MG63 (cell line): Measurements from ENCODE around the gene KAT2A. TPM values are rescaled to one million over a fixed set of nuclear protein-coding genes. Genes with fewer than 3 reads are reported as not detected.

Experiments
- DNase-seq: peaks from one replicate; pipeline ENCODE4 v3.0.0-alpha.2; 2020
- H3K27me3 ChIP-seq: fragments of 250-450 bp; sonication (Bioruptor Pico); 2 replicates; pipeline ENCODE4 v1.5.1; 2020; ENCODE audit warnings: mild to moderate bottlenecking, moderate library complexity
- H3K36me3 ChIP-seq: fragments of 250-450 bp; sonication (Bioruptor Pico); 2 replicates; pipeline ENCODE4 v1.5.1; 2020; ENCODE audit warnings: mild to moderate bottlenecking, moderate library complexity
- H3K4me3 ChIP-seq: fragments of 250-450 bp; sonication (Bioruptor Pico); 2 replicates; pipeline ENCODE4 v1.5.1; 2020; ENCODE audit warnings: mild to moderate bottlenecking, moderate library complexity
- H3K9me3 ChIP-seq: fragments of 250-450 bp; sonication (Bioruptor Pico); 2 replicates; pipeline ENCODE4 v1.5.1; 2020; ENCODE audit warnings: mild to moderate bottlenecking, moderate library complexity
- total RNA-seq: library from RNA; depleted of rRNA; stranded (reverse); fragments of >200 nt; shearing (Covaris generic); gene quantifications from 2 replicates; pipeline ENCODE4 v1.2.3, GENCODE V29; 2014; ENCODE audit warnings: low replicate concordance

The KAT2A gene
- total RNA-seq, 1 experiment from 2014 or later = 47.4 TPM

DNA sequence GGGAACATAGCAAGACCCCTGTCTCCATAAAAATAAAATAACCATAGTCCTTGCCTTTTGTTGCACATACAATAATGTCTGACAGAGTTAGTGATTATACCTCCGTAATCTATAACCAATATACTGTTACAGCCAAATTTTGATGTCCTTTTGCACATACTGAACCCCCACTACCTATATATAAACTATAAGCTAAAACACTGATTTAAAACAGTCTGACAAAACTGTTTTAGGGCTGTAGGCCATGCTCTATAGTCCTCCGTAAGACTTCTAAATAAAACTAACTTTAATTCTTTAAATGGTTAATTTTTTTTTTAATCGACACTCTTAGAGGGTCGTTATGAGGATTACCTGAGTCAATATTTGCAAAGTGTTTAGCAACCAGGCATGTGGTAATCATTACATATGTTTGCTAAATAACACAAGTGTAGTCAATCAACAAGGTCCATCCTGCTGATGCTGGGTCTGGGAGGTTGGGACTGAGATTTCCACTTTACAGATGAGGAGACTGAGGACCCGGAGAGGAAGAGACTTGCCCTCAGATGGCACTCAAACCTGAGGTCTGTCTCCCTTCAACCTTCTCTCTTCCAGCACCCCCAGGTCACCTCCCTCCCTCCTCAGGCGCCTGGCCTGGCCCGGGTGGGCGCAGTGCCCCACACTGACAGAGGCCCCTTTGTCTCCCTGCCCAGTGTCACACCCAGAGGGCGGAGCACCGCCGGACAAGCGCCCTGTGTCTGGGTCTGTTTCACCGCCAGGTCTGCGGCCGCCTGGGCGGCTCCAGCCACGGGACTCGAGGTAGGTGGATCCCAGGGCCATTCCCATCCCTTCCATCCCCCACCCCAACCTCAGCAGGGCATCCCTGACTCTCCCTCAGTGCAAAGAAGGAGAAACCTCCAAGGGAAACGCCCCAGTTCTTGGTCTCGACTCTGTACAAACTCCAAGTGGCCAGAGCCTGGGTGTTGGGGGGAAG lies 33.1 kb downstream of the KAT2A start:
- no peak overlapping the region for H3K4me3 ChIP-seq
- H3K27me3 ChIP-seq = no peaks in the 10 kb centered on the region; the same call in 1 of the 2 replicates
- H3K9me3 ChIP-seq = no peaks in the 10 kb centered on the region
- H3K36me3 ChIP-seq = no peaks in the 10 kb centered on the region
- DNase-seq = no peak

DNA sequence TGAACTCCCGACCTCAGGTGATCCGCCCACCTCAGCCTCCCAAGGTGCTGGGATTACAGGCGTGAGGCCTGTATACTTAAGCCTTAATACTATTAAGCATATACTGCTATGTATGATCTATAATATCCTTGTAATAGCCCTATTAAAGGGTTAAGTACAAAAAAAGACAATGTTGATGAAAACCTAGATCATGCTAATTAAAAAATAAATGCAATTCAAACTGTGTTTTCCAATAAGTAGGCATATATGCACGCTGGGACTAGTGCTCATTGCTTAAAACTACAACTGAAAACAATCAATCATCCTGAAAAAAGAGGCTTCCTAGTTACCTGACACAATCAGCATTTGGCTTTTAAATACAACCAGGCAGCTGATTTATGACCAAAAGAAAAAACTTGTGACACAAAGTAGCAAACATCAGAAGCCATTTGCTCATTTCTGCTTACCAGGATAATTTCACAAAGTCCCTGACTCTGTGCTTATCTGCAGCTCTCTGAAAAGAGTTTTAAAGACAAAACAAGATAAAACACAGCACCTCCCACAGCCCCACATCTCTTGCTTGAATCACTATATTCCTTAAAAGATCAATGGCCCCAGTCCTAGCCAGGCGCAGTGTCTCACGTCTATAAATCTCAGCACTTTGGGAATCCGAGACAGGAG lies 34.0 kb downstream of the KAT2A start:
- Histone ChIP-seq H3K36me3 (no peaks in the 10 kb centered on the region), H3K9me3 (no peaks in the 10 kb centered on the region), H3K27me3 (no peaks in the 10 kb centered on the region; the same call in 1 of the 2 replicates), H3K4me3 (no peak overlapping the region)
- no peak for DNase-seq

DNA sequence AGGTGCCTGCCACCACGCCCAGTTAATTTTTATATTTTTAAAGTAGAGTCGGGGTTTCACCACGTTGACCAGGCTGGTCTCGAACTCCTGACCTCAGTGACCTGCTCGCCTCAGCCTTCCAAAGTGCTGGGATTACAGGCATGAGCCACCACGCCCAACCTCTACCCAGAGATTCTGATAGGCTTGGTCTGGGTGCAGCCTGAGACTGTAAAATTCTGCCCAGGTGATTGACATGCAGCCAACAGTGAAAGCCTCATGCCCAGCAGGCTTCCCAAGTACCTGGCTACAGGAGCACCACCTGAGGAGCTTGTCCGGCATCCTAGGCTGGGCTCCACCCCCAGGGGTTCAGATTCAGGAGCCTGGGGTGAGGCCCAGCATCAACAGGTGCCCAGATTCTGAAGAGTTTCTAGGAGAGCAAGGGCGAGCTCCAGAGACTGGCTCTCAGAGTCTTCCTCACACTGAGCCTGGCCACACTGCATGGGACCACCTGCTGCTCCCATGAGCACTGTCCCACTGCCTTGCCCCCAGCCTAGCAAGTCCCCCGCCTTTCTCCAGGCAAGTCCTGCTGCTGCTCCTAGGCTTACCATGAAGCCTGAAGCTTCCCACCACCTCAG lies 39.5 kb downstream of the KAT2A start:
- DNase-seq = no peak
- H3K36me3 ChIP-seq = no peaks in the 10 kb centered on the region

DNA sequence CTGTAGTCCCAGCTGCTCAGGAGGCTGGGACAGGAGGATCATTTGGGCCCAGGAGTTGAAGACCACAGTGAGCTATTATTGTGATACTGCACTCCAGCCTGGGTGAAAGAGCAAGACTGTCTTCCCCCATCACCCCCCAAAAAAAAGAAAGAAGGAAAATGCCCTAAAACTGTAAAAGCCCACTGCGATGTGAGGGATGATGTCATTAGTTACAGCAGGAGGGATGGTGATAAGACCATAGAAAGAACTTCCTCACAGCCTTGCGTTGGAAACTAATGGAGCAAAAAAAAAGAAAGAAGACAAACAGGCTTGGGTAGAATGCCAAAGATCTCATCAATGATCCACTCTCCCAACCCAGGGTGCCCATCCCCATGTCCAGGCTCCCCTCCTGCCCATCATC lies 41.6 kb downstream of the KAT2A start:
- H3K36me3 ChIP-seq = no peaks in the 10 kb centered on the region
- no peak overlapping the region for H3K4me3 ChIP-seq
- DNase-seq = no peak
- H3K27me3 ChIP-seq = no peaks in the 10 kb centered on the region
- no peaks in the 10 kb centered on the region for H3K9me3 ChIP-seq

More for the DNA sequence above, 39.5 kb downstream of the KAT2A start:
- Histone ChIP-seq H3K9me3 (no peaks in the 10 kb centered on the region), H3K4me3 (no peak overlapping the region), H3K27me3 (no peaks in the 10 kb centered on the region)

DNA sequence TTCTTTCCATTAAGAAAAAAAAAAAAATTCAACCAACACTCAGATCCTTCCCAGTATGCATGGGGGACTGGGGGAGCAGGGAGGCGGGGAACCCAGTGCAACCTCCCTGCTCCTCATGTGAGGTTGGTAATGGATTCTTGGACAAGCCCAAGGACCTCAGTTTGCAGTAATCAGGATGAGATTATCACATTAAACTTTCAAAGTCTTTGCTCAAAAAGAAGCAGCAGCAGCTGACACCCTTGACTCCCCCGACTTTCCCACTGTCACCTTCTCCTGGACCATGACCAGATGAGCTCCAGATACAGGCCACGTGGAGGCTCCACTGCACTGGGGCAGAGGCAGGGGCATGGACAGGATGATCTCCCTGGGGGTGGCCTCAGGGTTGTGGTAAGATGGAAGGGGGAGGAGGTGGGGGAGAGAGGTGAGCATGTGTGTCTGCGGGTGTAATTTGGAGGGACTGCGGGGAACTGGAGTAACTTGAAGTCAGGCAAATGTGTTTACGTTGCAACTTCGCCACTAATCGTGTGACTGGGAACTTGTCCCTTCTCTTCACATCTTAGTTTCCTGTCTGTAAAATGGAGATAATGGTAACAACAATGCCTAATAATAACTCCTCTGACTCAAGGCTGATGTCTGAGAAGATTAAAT lies 42.6 kb downstream of the KAT2A start:
- Histone ChIP-seq H3K36me3 (no peaks in the 10 kb centered on the region), H3K4me3 (no peak overlapping the region), H3K27me3 (no peaks in the 10 kb centered on the region), H3K9me3 (no peaks in the 10 kb centered on the region)
- DNase-seq = no peak

DNA sequence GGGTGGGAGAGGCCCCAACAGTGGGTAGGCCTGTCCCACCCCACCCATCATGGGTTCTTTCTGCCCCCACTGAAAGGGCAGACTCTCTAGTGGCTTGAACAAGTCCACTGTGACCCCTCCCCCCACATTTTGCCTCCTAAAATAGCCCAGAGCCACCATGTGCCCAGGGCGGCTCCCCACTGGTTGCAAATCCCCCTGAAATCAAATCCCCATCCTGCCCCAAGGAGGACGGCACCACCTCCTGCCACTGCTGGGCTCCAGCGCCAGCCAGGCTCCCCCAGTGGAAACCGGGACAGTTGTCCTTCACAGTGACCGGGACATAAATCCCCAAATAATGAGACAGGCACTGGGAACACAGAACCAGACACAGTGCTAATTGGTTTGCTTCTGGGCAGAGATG lies 43.4 kb downstream of the KAT2A start:
- H3K4me3 ChIP-seq = no peak overlapping the region
- no peaks in the 10 kb centered on the region for H3K9me3 ChIP-seq
- DNase-seq = no peak
- no peaks in the 10 kb centered on the region for H3K36me3 ChIP-seq
- no peaks in the 10 kb centered on the region for H3K27me3 ChIP-seq

DNA sequence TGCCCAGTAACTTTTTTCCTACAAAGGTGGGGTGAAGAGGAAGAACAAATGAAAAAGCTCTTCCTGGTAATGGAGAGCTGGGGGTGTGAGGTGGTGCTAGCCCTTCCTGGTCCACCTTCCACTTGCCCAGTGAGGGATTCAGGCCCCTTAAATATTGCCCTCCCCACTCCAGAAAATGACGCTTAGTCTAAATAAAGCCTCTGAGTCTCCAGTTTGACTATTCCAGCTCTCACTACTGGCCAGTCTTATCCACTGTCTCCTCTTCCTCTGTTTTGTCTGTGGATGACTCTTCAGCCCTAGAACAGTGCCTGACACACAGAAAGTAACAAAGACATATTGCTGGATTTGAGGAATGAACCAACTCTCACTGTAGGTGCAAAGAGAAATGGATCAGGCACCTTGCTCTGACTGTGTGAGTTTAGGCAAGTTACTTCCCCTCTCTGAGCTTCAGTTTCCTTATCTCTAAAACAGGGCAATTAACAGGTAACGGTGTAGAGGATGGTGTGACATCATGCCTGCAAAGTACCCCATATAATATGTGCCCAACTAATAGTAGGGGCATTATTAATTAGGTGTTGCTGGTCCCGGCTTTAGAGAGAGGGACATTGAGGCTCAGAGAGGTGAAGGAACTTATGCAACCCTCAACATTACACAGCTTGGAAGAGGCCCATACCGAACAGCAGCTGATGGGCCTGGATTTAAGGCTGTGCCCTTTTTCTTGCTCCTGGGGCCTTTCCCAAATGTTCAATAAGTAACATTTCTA lies 44.2 kb downstream of the KAT2A start:
- no peaks in the 10 kb centered on the region for H3K27me3 ChIP-seq
- DNase-seq = no peak

DNA sequence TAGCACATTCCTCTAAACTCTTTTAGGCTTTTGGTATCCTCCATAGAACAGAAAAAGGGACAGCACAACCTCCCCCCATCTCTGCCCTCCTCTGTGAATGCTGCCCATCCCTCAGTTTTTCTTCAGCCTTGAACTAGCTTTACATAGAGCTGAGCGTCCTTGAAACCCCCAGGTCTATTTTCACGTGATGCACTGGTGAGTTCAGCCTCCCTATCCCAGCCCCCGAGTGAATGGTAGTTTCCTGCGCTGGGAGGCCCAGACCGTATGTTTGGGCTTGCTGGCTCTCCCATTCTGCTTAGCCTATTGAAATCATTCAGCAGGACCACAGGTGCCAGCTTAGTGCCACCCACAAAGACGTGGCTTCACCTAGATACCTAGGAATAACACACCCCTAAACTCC lies 45.4 kb downstream of the KAT2A start:
- H3K9me3 ChIP-seq = no peaks in the 10 kb centered on the region
- H3K27me3 ChIP-seq = no peaks in the 10 kb centered on the region
- no peak overlapping the region for H3K4me3 ChIP-seq
- no peak for DNase-seq
- no peaks in the 10 kb centered on the region for H3K36me3 ChIP-seq

More for the DNA sequence above, 44.2 kb downstream of the KAT2A start:
- no peak overlapping the region for H3K4me3 ChIP-seq
- no peaks in the 10 kb centered on the region for H3K9me3 ChIP-seq
- H3K36me3 ChIP-seq = no peaks in the 10 kb centered on the region

DNA sequence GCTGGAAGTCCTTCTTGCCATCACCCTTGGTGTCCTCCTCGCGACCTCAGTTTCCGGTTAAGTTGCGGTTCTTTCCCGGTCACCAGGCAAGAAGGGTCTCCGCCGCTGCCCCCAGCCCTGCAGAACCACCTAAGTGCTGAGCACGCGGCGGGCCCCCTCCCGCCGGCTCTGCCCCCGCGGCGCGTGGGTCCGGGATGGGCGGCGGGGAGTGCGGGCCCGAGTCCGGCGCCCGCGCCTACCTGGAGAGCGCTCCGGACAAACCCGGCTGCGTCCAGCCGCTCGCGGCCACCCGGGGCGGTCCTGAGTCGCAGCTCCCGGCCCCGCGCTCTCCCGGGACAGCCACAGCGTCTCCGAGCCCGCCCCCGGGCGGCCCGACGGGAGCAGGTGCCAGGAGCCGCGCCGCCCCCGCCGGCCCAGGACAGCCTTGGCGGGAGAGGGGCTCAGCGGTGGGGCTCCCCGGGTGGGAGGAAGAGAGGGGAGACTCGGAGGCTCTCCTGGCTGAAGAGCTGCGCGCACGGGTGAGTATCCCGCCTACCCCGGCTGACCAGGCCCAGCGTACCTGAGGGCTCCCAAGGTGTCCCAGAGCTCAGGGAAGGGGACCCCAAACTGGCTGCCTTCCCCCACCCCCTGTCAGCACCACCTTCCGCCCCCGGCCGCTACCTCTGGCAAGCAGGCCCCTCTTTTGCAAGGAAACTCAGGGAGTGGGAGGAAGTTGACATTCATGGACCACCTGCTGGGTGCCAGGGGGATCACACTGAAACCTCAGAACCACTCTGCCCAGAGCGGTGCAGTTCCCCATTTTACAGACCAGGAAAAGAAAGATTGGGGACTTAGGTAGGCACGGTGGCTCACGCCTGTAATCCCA lies 48.6 kb downstream of the KAT2A start:
- Histone ChIP-seq H3K4me3 (no peak overlapping the region), H3K9me3 (no peaks in the 10 kb centered on the region), H3K27me3 (no peaks in the 10 kb centered on the region), H3K36me3 (no peaks in the 10 kb centered on the region)
- DNase-seq = no peak

DNA sequence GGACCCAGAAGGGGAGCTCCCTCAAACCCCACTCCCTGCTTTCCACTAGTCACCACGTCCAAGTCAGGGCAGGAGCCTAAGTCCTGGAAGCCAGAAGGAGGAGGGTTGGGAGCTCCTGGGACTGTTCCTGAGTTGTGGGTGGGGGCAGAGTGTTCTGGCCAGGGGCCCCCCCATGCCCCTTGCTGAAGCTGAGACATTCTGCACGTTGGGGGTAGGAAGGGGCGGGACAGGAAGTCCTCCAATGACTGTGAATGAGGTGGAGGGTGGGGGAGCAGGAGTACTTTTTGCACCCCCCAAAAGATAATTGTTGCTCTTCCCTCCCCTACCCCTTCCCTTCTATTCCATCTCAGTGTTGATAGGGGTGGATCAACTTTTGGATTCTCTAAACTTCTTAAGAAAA lies 49.4 kb downstream of the KAT2A start:
- no peaks in the 10 kb centered on the region for H3K27me3 ChIP-seq
- no peaks in the 10 kb centered on the region for H3K36me3 ChIP-seq
- no peak for DNase-seq
- no peaks in the 10 kb centered on the region for H3K9me3 ChIP-seq
- no peak overlapping the region for H3K4me3 ChIP-seq

DNA sequence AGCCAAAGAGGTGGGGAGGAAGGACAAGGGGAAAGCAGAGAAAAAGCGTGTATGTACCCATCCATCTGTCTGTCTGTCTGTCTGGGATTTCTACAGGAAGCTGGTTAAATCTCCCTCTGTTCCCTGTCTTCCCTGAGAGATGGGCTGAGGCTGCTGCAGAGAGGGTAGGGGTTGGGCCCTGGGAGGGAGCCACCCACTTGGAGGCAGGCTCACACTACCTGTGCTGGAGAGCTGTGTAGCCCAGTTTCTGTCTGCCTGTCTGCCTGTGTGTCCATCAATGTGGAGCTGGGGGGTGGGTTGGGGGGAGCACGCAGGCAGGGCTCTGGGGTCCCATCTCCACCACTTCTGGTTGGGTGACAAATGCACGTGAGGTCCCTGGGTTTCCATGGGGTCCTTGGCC lies 52.2 kb downstream of the KAT2A start:
- Histone ChIP-seq H3K36me3 (no peaks in the 10 kb centered on the region), H3K9me3 (no peaks in the 10 kb centered on the region), H3K4me3 (no peak overlapping the region), H3K27me3 (no peaks in the 10 kb centered on the region)
- no peak for DNase-seq

DNA sequence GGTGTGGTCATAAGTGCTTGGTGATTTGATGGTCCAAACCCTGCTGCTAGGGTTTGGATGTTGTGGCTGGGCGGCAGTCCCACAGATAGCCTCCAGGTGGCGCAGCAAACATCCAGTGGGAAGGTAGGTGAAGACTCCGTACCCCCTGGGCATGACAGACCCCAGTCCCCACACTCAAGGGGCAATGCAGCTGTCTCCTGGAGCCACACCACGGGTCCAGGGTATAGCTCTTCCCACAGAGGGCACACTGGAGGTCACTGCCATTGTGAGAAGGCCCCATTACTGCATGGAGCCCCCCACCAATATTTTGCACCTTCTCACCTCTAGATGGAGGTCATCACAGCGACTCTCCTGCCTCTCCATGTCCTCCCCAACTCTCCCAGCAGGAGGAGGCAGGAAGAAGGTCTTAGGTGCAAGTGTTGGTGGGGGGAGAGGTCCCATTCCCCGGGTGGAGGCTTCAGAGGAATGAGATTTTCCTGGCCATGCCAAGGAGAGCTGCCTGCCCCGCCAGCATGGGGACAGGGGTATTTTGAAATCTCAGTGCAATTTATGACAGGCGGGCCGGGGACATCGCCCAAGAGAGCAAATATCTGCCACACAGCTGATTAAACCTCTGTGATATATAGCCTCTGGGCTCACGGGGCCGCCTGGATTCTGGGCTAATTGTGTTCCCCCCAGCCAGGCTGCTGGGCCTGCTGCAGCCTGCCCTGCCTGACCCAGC lies 53.6 kb downstream of the KAT2A start:
- Histone ChIP-seq H3K9me3 (no peaks in the 10 kb centered on the region), H3K4me3 (no peak overlapping the region), H3K36me3 (no peaks in the 10 kb centered on the region), H3K27me3 (no peaks in the 10 kb centered on the region)
- DNase-seq = peak; percentile 34

DNA sequence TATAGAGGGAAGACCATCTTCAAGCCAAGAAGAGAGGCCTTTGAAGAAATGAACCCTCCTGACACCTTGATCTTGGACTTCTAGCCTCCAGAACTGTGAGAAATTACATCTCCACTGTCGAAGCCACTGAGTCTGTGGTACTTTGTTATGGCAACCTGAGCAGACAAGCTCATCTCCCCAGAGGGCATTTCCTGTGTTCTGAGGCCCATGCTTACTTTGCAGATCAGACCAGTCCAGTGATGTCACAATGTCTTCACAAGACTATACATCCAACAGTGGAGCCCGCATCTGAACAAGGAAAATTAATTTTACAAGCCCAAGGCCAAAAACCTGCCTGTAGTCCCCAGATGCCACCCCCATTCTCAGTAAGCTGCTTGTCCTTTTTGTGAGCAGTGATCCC lies 56.0 kb downstream of the KAT2A start:
- H3K9me3 ChIP-seq = no peaks in the 10 kb centered on the region
- DNase-seq = no peak
- no peak overlapping the region for H3K4me3 ChIP-seq
- H3K36me3 ChIP-seq = no peaks in the 10 kb centered on the region
- H3K27me3 ChIP-seq = no peaks in the 10 kb centered on the region
